GM18861 (cell line): Measurements from ENCODE around the gene GRM7.

Experiments
- ATAC-seq: cut with Tn5 transposase; IDR thresholded peaks from one replicate; pipeline ENCODE4 v1.9.1; 2021; ENCODE audit not compliant: unreplicated experiment

Gene GRM7

DNA sequence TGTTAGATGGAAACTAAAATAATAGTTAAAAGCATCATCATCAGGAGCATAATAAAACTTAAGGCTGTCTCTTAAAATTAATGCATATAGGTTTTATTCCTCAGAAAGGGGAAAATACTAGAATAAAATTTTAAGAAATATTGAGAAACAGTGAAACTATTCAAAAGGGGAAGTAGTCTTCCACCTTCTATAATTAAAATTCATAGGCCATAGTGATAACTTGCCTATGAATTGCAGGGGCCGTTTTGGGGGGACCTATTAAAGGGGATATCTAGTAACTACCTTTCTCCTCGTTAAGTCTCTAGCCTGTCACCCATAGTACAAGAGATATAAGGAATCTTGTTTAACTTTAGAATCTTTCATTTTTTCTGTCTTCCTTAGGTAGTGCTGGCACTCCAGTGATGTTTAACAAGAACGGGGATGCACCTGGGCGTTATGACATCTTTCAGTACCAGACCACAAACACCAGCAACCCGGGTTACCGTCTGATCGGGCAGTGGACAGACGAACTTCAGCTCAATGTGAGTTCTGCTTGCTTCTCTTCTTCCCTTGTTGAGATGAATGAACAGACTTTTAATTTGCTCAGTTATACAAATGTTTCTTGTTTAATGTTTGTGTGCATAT is 600.4 kb downstream of the GRM7 start:
- ATAC-seq: peak; percentile 99

DNA sequence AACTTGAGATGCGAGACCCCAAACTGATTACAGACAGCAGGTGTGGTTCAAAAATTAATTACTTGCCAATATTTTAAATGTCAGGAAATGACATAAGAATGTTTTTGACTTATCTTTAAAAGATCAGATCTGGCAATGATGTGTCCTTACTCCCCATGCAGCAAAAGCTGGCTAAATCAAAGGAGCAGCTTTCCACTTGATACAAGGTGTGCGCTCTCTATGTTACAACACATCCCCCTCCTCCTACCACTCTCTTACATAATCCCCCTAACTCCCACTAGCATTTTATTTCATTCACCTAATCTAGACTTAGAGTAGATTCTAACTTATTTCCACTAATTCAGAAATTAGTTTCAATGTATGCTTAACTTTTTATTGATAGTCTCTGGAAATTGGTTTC is 609.0 kb downstream of the GRM7 start:
- no peak for ATAC-seq

DNA sequence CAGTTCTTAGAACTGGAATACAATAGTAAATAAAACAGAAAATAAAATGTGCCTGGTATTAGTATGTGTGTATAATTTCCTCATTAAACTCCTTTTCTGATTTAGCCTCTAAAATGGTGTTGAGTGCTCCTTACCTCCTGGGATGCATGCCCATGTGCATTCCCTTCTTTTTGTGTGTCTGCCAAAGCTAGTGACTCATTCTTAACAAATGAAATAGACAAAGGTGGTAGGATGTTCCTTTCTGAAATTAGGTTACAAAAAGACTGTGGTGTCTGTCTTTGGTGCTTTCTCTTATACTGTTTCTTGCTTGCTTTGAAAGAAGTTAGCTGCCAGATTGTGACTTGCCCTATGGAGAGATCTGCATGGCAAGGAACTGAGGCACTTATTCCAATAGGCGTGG is 623.7 kb downstream of the GRM7 start:
- no peak for ATAC-seq

DNA sequence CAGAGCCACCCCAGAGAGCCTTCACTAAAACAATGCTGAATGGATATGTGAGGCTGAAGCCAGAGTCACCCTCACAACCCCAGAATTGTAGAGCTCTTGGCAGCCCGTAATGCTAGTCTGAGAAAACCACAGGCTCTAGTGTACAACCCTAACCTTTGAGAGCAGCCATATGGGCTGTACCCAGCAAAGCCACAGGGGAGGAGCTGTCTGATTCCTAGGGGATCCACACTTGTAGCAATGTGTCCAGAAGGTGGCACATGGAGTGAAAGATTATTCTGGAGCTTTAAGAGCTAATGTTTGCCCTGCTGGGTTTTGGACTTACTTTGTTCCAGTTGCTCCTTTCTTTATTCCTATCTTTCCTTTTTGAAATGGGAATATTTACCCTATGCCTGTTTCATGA is 626.8 kb downstream of the GRM7 start:
- ATAC-seq: no peak

DNA sequence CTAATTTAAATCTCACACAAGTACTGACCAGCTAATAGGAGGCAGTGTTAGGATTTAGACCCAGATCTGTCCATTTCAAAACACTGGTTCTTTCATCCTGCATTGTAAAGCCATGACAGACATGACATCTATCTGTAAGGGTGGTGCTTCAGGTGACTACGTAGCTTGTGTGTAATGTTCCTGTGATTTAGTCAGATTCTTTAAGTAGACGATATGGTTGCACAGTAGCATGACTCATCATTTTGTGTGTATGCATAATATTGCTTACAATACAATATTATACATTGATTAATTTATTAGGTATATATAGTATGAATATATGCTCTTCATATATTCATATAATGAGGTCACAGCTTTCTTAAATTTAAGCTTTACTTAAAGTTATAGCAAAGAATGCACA is 628.5 kb downstream of the GRM7 start:
- no peak for ATAC-seq

DNA sequence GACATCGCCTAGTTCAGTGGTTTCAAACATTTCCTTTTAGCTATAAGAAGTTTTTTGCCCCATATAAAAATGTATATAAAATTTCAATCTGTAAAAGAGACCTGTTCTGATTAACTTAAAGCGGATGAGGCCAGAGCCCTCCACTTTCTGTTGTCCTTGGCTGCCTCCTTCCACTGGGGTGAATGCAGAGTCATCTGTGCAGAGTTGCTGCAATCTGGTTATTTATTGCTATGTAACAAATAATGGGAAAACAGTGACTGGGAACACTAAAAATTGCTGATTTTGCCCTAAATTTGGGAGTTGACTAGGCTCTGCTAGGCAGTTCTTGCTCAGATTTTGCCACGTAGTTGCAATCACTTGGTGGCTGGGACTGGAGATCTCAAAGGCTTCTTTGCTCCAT is 637.8 kb downstream of the GRM7 start:
- ATAC-seq: no peak

DNA sequence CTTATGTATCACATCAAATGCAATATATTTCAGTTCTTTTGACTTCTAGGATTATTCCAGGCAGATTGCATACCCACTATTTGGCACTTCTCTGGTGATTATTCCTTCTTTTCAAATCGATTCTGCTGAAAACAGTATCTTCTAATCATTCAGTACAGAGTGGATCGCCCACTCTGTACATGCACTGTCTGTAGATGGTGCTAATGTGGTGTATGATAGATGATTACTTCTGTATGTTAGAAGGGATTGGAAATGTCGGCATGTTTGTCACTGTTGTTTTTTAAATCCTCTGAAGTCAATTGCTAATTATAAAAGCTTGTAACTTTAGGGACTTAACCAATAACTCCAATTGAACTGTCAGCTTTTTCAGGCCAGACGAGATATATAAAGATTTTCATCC is 642.5 kb downstream of the GRM7 start:
- no peak for ATAC-seq

DNA sequence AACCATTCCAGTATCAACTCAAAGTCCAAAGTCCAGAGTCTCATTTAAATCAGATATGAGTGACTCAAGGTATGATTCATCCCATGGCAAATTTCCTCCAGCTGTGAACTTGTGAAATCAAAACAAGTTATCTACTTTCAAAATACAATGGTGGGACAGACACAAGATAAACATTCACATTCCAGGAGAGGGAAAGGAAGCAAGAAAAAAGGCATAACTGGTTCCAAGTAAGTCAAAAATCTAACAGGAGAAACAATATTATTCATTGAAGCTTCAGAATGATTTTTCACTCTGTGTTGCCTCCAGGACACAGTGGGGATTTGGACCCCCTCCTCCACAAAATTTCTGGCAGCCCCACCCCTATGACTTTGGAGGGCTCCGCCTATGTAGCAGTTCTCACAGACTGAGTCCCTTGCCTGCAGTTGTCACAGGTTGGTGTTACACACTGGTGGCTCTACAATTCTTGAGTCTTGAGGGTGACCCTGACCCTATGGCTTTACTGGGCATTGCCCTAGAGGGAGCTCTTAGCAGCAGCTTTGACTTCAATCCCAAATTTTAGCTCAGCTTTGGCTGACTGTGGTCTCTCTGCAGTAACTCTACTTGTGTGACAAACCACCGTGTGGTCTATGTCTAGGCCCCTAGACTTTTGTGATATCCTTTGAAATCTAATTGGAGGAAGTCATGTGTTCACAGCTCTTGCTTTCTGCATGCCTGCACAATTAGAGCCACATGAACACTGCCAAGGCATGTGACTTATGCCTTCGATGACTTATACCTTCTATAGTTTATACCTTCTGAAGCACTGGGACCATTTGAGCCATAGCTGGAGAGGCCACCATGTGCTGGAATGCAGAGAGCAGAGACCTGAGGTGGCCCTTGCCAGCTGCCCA is 644.2 kb downstream of the GRM7 start:
- ATAC-seq: no peak

DNA sequence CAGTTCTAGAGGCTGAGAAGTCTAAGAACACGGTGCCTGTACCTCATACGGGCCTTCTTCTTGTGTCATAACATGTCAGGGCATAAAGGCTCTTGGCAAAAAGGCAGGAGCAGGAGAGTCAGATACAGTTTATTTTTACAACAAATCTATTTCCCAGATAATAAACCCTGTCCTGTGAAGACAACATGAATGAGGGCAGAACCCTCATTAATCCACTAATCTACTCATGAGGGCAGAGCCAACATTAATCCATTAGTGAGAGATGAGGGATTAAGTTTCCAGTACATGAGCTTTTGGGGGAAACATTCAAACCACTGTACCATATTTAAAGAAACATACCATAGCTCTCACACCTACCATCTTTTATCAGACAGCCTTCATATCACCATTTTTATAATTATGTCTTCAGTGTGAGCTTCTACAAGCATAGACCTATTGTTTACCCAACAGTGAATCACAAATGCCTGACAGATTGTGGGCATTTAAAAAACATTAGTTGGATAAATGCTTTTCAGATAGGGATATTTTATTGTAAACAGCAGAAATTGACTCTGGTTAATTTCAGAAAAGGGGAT is 645.8 kb downstream of the GRM7 start:
- ATAC-seq: no peak

DNA sequence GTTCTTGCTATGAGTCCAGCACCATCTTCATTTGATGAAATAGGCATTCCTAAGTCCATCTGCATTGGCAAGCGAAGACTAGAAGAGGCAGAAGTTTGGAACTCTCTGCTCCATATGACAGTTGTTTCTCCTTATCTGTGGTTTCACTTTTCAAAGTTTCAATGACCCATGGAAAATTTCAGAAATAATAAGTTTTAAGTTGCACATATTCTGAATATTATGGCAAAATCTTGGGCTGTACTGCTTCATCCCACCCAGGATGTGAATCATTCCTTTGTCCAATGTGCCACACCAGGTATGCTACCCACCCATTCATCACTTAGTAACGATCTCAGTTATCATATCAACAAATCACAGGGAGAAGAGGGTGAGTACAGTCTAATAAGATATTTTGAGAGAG is 647.9 kb downstream of the GRM7 start:
- ATAC-seq: no peak

DNA sequence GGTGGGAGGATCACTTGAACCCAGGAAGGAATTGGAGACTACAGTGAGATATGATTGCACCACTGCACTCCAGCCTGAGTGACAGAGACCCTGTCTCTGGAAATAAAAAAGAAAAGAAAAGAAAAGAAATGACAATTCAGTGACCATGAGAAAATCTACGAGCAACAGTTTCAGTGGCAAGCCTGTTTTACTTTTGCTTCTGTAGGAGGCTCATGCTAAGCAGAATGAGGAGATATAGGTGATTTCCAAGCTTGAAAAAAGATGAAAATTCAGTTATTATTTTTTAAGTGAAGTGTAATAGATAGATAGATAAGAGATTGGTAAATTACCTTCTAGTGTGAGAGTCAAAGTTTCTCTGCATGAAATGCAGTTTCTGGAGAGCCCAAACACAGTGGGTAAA is 651.1 kb downstream of the GRM7 start:
- ATAC-seq: no peak

DNA sequence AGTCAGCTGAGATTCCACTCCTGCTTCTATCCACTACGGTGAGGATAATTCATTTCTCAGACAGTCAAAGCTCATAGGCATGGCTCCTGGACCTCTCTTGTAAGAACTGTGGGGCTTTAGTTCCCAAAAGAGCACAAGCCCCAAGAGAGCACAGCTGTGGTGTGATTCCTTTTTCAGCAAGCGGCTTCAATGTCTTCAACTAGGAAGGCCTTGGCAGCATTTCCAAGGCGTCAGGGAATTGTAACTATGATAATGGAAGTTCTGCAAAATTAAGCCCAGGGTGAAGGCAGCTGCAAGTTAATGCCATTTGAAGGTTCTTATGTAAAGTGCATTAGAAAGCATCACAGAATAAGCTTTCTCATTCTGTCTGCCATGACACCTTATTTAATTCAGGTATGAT is 657.1 kb downstream of the GRM7 start:
- no peak for ATAC-seq

DNA sequence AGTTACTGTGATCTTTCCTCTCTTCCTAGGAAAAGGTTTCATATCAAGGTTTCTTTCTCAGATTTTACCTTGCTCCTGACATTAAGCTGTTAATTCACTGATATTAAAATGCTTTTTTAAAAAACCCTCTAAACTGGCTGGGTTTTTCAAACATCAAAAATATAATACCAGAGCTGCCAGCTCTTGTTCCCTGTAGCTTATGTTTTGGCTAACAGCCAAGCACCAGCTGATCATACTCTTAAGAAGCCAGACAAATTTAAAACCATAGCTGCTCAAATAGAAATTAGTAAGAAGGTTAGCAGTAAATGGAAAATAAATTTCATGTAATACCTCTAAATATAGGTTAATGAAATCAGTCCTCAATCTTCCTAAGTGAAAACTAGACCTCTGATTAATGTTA is 657.5 kb downstream of the GRM7 start:
- ATAC-seq: no peak

DNA sequence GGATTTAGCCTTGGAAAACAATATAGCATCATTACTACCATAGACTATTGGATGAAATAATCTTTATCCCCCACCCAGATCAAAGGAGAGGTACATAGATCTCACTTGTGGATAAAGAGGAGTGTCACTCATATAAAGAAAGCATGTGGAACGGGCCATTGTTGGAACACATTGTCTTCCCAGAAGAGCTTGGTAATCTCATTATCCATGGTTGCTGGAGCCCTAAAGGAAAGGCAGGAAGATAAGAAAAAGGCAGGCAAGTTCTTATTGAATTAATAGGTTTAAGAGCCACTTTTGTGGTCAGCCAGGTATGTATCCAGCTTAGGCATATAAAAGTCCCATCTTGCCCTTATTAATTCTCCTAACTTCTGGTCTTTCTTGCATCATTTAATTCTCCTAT is 659.1 kb downstream of the GRM7 start:
- no peak for ATAC-seq

DNA sequence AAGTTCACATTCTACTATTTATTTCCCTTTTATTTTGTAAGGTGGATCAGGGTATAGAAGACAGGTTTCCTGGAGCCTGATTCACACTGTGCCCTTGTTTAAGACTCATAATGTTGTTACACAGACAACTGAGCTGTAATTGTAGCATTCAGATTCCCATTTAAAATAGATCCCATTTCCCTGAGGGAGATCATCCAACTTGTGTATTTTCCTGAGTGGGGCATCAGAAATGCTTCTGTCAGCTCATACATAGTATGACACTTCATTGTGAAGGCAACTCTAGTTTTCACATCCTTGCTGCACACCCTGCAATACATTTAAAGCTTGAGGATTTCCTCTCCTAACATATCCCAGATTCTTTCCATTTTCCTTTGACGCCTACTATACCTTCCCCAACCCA is 659.7 kb downstream of the GRM7 start:
- ATAC-seq: no peak

DNA sequence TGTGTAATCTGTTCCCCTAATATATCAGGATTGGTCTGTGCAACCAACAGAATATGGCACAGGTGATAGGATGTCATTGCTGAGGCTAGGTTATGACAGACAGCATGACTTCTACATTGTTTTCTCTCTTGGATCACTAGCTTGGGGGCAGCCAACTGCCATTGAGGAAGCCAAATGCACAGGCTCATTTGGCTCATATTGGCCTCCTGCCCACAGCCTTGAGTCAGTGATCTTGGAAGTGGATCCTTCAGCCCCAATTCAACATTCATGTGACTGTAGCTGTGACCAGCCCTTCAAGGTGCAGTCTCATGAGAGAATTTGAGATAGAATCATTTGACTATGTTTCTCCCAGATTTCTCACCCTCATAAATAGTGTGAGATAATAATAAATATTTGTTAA is 675.6 kb downstream of the GRM7 start:
- ATAC-seq: no peak

DNA sequence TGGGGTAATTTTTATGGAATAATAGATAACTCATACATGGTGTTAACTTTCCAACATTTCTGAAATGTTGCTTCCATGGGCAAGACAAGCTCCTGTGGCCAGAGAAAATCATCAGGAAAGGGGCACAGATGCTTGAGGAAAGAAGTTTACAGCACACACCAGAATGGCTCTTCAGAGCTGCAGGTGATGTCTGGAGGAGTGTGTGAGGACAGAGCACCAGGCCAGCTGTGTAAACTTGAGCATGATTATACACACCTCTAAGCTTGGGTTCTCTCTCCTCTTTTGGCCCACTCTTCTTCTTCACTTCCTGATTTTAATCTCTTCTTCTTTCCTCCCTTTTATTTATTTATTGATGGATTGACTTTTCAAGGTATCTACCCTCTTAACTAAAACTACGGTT is 676.0 kb downstream of the GRM7 start:
- ATAC-seq: no peak

DNA sequence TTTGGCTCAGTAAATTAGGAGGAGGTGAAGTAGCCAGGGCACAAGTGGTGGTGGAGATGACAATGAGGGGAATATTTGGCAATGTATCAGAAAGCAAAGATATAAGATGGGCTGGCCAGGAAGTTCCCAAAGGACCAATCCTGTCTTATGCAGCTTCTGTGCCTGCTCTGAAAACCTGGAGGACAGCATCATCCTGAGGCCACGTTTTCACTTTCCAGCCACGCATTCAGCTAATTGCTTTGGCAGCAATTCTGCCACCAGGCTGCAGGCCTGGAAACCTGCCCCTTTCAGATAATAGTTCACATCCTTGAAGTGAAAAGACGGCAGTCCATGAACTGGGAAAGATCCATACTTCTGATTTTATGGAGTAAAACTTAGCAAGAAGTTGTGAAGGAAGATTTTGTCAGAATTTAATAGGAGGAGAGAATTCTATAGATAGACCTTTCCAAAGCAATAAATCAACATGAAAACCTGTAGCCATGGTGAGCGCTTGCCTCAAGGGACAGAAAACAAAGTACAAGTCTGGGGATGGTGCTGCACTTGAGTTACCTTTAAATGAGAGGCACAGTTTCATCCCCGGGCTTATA is 682.5 kb downstream of the GRM7 start:
- no peak for ATAC-seq

DNA sequence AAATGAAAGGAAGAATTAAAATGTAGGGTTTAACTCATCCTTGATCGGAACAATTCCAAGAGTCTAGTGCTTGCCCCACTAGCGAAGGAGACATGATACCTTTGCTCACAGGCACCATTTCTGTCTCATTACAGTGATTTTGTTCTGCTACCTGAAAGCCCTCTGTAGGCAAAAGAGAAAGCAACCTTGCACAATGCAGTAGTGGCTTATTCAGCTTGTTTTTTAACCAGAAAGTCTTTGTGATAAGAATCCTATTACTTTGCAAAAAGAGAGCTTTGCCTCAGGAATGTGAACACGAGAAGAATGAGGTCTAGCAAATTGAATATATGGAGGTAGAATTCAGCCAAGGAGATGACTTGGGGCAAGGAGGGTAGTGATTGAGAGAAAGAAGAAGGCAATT is 684.4 kb downstream of the GRM7 start:
- no peak for ATAC-seq

DNA sequence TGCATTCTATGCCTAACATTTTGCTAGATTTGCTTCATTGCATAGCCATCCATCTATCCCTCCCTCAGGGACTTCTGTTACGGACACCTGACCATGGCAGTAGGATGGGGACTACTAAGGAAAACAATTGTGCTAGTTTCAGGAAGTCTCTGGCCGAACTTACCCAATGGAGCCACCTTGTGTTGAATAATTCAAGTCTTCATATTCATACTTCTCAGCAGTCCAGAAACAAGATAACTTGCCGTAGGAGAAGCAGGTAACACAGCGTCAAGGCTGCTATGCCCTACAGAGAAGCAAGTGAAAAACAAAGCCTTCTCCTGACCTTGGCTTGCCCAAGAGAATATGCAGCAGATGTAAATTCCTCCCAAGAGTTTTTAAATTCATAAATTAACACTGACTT is 685.3 kb downstream of the GRM7 start:
- no peak for ATAC-seq

DNA sequence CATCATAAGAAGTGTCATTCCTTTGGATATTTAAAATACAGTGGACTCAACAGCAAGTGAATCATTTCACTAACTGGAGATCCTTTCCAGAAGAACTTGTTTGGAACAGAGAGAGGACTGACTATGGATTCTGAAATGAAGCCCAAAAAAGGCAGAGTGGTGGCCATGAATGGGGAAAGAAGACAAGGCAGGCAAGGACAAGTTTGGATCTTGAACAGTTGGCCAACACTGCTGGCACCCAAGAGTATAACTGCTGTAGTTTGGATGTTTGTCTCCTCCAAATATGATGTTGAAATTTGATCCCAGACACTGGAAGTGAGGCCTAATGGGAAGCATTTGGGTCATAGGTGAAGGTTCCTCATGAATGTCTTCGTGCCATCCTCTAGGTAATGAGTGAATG is 686.9 kb downstream of the GRM7 start:
- ATAC-seq: no peak

DNA sequence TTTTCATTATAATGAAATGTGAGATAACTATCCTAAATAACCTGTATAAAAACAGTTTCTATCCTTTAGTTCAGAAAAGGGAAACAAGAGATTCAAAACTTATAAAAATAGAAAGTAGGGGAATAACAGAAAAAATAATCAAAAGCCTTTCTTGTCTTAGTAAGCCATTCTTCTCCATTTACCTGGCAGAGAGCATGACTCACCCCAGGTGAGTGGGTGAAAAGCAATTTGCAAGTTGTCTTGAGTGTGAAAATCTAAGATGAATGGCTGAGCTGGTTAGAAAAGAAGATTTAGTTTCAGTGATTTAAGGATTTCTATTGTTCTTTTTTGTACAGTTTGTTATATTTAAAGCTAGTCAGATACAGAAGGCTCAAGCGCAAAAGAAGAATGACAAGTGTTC is 702.0 kb downstream of the GRM7 start:
- no peak for ATAC-seq
